ENCODE results near the gene NT5C3A.

NT5C3A gene

GRCh38 chr7:33065981-33066380, 3.4 kb upstream of the NT5C3A start:
- TF ChIP-seq CTCF (IDR thresholded peaks at IDR 0.05; ENCODE audit: low read depth, low read length, missing control alignments): no peak
- no peak for DNase-seq (ENCODE audit: low read depth)
- no peak overlapping the region for H3K4me3 ChIP-seq (ENCODE audit: low read depth, low read length)

DNA sequence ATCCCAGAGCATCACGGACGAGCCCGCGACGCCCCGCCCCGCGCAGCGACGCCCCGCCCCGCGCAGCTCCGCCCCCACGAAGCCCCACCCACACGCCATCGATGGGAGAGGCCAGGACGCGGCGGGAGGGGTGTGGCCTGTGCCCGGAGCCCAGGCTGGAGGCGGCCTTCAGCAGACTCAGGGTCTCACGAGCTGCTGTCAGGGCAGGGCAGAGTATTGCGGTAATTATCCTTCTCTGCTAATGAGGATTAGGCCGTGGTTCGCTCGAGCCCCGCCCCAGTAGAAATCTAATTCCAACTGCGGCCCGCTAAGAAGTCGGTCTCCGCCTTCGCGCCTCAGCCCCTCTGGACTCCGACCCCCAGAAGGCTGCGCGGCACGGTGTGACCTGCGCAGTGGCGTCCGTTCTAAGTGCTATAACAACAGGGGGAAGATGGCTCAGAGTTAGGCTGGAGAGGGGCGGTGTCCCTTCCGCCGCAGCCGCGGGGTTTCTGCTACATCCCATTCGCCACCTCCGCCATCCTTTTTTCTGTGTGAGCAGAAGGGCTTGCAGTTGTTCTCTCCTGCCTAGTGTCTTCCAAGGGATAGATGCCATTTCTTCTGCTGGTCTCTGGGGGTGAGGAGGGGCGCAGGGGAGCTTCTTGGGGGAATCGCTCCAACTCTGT, 337 bp upstream of the NT5C3A start:
- peak; percentile 86 for DNase-seq (ENCODE audit: low read depth)
- TF ChIP-seq CTCF (IDR thresholded peaks at IDR 0.05; ENCODE audit: low read depth, low read length, missing control alignments): no peak
- H3K4me3 ChIP-seq (ENCODE audit: low read depth, low read length): peak overlapping the region; percentile 96

- no peak for TF ChIP-seq CTCF (IDR thresholded peaks at IDR 0.05; ENCODE audit: low read depth, low read length, missing control alignments)
- no peak for DNase-seq (ENCODE audit: low read depth)
Observed at GRCh38 chr7:33061282-33061937, 1.2 kb downstream of the NT5C3A start.

DNA sequence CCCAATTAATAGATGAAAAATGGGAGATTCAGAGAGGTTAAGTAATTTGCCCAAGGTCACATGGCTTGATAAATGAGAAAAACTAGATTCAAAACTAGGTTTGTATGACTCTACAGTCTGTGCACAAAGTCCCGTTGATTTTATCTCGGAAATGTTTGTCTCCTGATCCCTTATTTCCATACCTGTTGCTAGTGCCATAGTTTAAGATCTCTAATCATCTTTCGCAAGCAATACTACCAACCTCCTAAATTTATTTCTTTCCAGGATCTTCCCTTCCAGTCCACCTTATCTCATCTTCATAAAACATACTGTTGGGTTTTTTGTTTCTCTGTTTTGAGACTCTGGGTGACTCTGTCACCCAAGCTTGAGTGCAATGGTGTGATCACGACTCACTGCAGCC, 2.9 kb downstream of the NT5C3A start:
- TF ChIP-seq CTCF (IDR thresholded peaks at IDR 0.05; ENCODE audit: low read depth, low read length, missing control alignments): no peak
- no peak overlapping the region for H3K4me3 ChIP-seq (ENCODE audit: low read depth, low read length)
- no peak for DNase-seq (ENCODE audit: low read depth)

More at GRCh38 chr7:33061282-33061937, 1.2 kb downstream of the NT5C3A start:
- peak overlapping the region; percentile 96 for H3K4me3 ChIP-seq (ENCODE audit: low read depth, low read length)

DNA sequence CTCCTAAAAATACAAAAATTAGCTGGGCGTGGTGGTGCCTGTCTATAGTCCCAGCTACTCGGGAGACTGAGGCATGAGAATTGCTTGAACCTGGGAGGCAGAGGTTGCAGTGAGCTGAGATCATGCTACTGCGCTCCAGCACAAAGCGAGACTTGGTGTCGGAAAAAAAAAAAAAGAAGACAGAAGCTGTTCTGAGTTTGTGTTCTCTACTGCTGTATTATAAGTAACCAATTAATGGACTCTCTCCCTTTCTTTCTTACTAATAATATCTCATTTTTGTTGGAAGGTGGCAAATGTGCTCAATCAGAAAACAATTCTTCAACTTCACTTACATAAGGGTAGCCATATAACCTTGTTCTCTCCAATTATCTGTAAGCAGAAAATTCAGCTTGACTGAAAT, 7.4 kb downstream of the NT5C3A start:
- TF ChIP-seq CTCF (IDR thresholded peaks at IDR 0.05; ENCODE audit: low read depth, low read length, missing control alignments): no peak
- H3K4me3 ChIP-seq (ENCODE audit: low read depth, low read length): no peak overlapping the region
- no peak for DNase-seq (ENCODE audit: low read depth)

GRCh38 chr7:33054261-33054964, 8.2 kb downstream of the NT5C3A start:
- H3K4me3 ChIP-seq (ENCODE audit: low read depth, low read length): no peak overlapping the region
- no peak for TF ChIP-seq CTCF (IDR thresholded peaks at IDR 0.05; ENCODE audit: low read depth, low read length, missing control alignments)
- DNase-seq (ENCODE audit: low read depth): no peak

All from GM12864 (cell line).